Measurements from ENCODE around the gene ADAP1. TPM values are rescaled to one million over a fixed set of nuclear protein-coding genes. Genes with fewer than 3 reads are reported as not detected.

Gene ADAP1
- total and polyA plus RNA-seq, 2 of the 13 experiments (the other 11 are each of a cell fraction or from before 2014, with no cell fraction given), result 10.5 to 24.6 TPM

- TF ChIP-seq PITX1 (CRISPR knock-in tag; IDR thresholded peaks at IDR 0.05) (no peak), PHF21A (CRISPR knock-in tag; IDR thresholded peaks at IDR 0.05) (peak; percentile 10; the same call in 1 of the 2 replicates), ATF2 (CRISPR knock-in tag; IDR thresholded peaks at IDR 0.05) (peak; percentile 48; the same call in 1 of the 2 replicates), ZNF616 (CRISPR knock-in tag; IDR thresholded peaks at IDR 0.05; ENCODE audit: low read depth) (0 out of 2 replicates have a peak, but pooled peaks have one; percentile 55), HCFC1 (IDR thresholded peaks at IDR 0.05; ENCODE audit: low read depth, low read length) (peak; percentile 59), NFE2 (CRISPR knock-in tag; IDR thresholded peaks at IDR 0.05) (no peak), GABPB1 (CRISPR knock-in tag; IDR thresholded peaks at IDR 0.05) (peak; percentile 82), RARA (CRISPR knock-in tag; IDR thresholded peaks at IDR 0.05) (peak; percentile 32; the same call in 1 of the 2 replicates), ZNF614 (CRISPR knock-in tag; IDR thresholded peaks at IDR 0.05; ENCODE audit: borderline replicate concordance) (0 out of 2 replicates have a peak, but pooled peaks have one; percentile 37), ZNF674 (CRISPR knock-in tag; IDR thresholded peaks at IDR 0.05; ENCODE audit: low read depth) (0 out of 2 replicates have a peak, but pooled peaks have one; percentile 61), TBX2 (CRISPR knock-in tag; IDR thresholded peaks at IDR 0.05; ENCODE audit: borderline replicate concordance) (peak; percentile 58), ZNF224 (CRISPR knock-in tag; IDR thresholded peaks at IDR 0.05) (no peak), POLR2G (IDR thresholded peaks at IDR 0.05; ENCODE audit: low read depth, low read length) (peak; percentile 68), ZNF230 (CRISPR knock-in tag; IDR thresholded peaks at IDR 0.05) (0 out of 2 replicates have a peak, but pooled peaks have one; percentile 46), JUN (CRISPR knock-in tag; IDR thresholded peaks at IDR 0.05) (peak; percentile 30; the same call in 1 of the 2 replicates), ZBTB7A (CRISPR knock-in tag; IDR thresholded peaks at IDR 0.05) (peak; percentile 66; the same call in 1 of the 2 replicates), ZNF383 (CRISPR knock-in tag; IDR thresholded peaks at IDR 0.05; ENCODE audit: borderline replicate concordance) (no peak), SAP130 (CRISPR knock-in tag; IDR thresholded peaks at IDR 0.05; ENCODE audit: low read depth) (peak; percentile 80), RAD21 (CRISPR knock-in tag; IDR thresholded peaks at IDR 0.05) (peak; percentile 53), BORCS8-MEF2B (CRISPR knock-in tag; IDR thresholded peaks at IDR 0.05) (peak; percentile 61; the same call in 1 of the 2 replicates), SIN3B (IDR thresholded peaks at IDR 0.05; ENCODE audit: low read length) (0 out of 2 replicates have a peak, but pooled peaks have one; percentile 42), RBM22 (optimal IDR thresholded peaks at IDR 0.05; ENCODE audit: low read length) (no peak), POLR2AphosphoS5 (IDR thresholded peaks at IDR 0.05; ENCODE audit: low read depth, low read length) (peak; percentile 40; the same call in 1 of the 2 replicates)
- TF ChIP-seq, protein P1, sequence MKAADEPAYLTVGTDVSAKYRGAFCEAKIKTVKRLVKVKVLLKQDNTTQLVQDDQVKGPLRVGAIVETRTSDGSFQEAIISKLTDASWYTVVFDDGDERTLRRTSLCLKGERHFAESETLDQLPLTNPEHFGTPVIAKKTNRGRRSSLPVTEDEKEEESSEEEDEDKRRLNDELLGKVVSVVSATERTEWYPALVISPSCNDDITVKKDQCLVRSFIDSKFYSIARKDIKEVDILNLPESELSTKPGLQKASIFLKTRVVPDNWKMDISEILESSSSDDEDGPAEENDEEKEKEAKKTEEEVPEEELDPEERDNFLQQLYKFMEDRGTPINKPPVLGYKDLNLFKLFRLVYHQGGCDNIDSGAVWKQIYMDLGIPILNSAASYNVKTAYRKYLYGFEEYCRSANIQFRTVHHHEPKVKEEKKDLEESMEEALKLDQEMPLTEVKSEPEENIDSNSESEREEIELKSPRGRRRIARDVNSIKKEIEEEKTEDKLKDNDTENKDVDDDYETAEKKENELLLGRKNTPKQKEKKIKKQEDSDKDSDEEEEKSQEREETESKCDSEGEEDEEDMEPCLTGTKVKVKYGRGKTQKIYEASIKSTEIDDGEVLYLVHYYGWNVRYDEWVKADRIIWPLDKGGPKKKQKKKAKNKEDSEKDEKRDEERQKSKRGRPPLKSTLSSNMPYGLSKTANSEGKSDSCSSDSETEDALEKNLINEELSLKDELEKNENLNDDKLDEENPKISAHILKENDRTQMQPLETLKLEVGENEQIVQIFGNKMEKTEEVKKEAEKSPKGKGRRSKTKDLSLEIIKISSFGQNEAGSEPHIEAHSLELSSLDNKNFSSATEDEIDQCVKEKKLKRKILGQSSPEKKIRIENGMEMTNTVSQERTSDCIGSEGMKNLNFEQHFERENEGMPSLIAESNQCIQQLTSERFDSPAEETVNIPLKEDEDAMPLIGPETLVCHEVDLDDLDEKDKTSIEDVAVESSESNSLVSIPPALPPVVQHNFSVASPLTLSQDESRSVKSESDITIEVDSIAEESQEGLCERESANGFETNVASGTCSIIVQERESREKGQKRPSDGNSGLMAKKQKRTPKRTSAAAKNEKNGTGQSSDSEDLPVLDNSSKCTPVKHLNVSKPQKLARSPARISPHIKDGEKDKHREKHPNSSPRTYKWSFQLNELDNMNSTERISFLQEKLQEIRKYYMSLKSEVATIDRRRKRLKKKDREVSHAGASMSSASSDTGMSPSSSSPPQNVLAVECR (CRISPR knock-in tag; IDR thresholded peaks at IDR 0.05; ENCODE audit: borderline replicate concordance), result peak; percentile 81; the same call in 1 of the 2 replicates
These were observed 78.2 kb downstream of the ADAP1 start, which contains the start of gene GET4 (continued) for GRCh38 chr7:876077-876971.
